Activated CD4-positive, alpha-beta T cell treated with anti-CD3 and anti-CD28 coated beads for 48 hours (primary cell): ENCODE measurements around the gene B3GNT4.
A peak's percentile ranks its signal among the peaks of the same experiment; 100 is the strongest.
"Not testable (repeated sequence)": the region's sequence is repeated elsewhere in the genome, so short reads cannot be mapped to it uniquely, and the experiment has no call there.

Source experiments
- DNase-seq: peaks from one replicate; pipeline ENCODE4 v3.0.0-alpha.2; 2020

The B3GNT4 gene

GRCh38 chr12:122189626-122190475 is 13.7 kb upstream of the B3GNT4 start:
- no peak for DNase-seq

- DNase-seq = peak; percentile 85
These were observed 12.5 kb upstream of the B3GNT4 start for GRCh38 chr12:122190842-122191668.

- no peak for DNase-seq
These were observed 11.1 kb upstream of the B3GNT4 start for GRCh38 chr12:122192441-122192840.

- DNase-seq = no peak
These were observed 8.7 kb upstream of the B3GNT4 start for GRCh38 chr12:122194804-122195203.

GRCh38 chr12:122195405-122195804 is 8.1 kb upstream of the B3GNT4 start:
- DNase-seq = no peak

- no peak for DNase-seq
These were observed 5.9 kb upstream of the B3GNT4 start for GRCh38 chr12:122197612-122197966.

GRCh38 chr12:122199484-122200355 is 3.8 kb upstream of the B3GNT4 start:
- no peak for DNase-seq

- no peak for DNase-seq
These were observed 2.9 kb upstream of the B3GNT4 start for GRCh38 chr12:122200541-122201175.

GRCh38 chr12:122201381-122201780 is 2.1 kb upstream of the B3GNT4 start:
- no peak for DNase-seq

- DNase-seq = no peak
These were observed 1.5 kb upstream of the B3GNT4 start for GRCh38 chr12:122202017-122202416.

- not testable (repeated sequence) for DNase-seq
These were observed 698 bp upstream of the B3GNT4 start for GRCh38 chr12:122202811-122203210.

- peak; percentile 44 for DNase-seq
These were observed 901 bp downstream of the B3GNT4 start for GRCh38 chr12:122204167-122205052.

GRCh38 chr12:122205053-122205925 is 1.8 kb downstream of the B3GNT4 start:
- no peak for DNase-seq

GRCh38 chr12:122206111-122206881 is 2.8 kb downstream of the B3GNT4 start:
- DNase-seq = no peak

- no peak for DNase-seq
These were observed 3.5 kb downstream of the B3GNT4 start for GRCh38 chr12:122206976-122207375.

GRCh38 chr12:122207391-122207790 is 3.9 kb downstream of the B3GNT4 start:
- DNase-seq = no peak

- DNase-seq = no peak
These were observed 4.7 kb downstream of the B3GNT4 start for GRCh38 chr12:122208073-122208820.

- DNase-seq = no peak
These were observed 12.3 kb downstream of the B3GNT4 start for GRCh38 chr12:122215771-122216170.

GRCh38 chr12:122216445-122216844 is 12.9 kb downstream of the B3GNT4 start:
- no peak for DNase-seq
